Stimulated activated CD4-positive, alpha-beta T cell treated with anti-CD3 and anti-CD28 coated beads, TNF-alpha, amount 100 ng/mL, for 4 hours (primary cell): Measurements from ENCODE around the gene SREK1.
"Not testable (repeated sequence)": the region's sequence is repeated elsewhere in the genome, so short reads cannot be mapped to it uniquely, and the experiment has no call there.

Source experiments
- DNase-seq, 3 experiments: peaks; one replicate each; pipeline ENCODE4 v3.0.0-alpha.2; 2020; ENCODE audit warnings: low read depth in 3 of 3

The SREK1 gene

GRCh38 chr5:66222455-66222854 is 78.4 kb downstream of the SREK1 start:
- no peak for DNase-seq

- not testable (repeated sequence) for DNase-seq
Measured at GRCh38 chr5:66222896-66223295, 78.8 kb downstream of the SREK1 start.

GRCh38 chr5:66223637-66224036 is 79.5 kb downstream of the SREK1 start:
- no peak for DNase-seq

- DNase-seq = no peak
Measured at GRCh38 chr5:66224274-66224673, 80.2 kb downstream of the SREK1 start.

- DNase-seq = no peak
Measured at GRCh38 chr5:66224773-66225553, 80.9 kb downstream of the SREK1 start.

- no peak for DNase-seq
Measured at GRCh38 chr5:66230551-66230950, 86.5 kb downstream of the SREK1 start.

GRCh38 chr5:66231508-66231907 is 87.4 kb downstream of the SREK1 start:
- no peak for DNase-seq

- no peak for DNase-seq
Measured at GRCh38 chr5:66232275-66232674, 88.2 kb downstream of the SREK1 start.

GRCh38 chr5:66232706-66233445 is 88.8 kb downstream of the SREK1 start:
- no peak for DNase-seq
